Upper lobe of right lung (tissue), 1 donor: ENCODE results near the gene DBP. TPM values are rescaled to one million over a fixed set of nuclear protein-coding genes. Genes with fewer than 3 reads are reported as not detected.

Source experiments
- ATAC-seq: fragments of 200-7000 bp; cut with Tn5 transposase; one replicate; pipeline ENCODE4 v1.9.1; 2020; ENCODE audit warnings: mild to moderate bottlenecking, moderate library complexity
- DNase-seq: peaks from one replicate; pipeline ENCODE4 v3.0.0-alpha.2; 2020
- H3K27ac ChIP-seq: fragments of 200-600 bp; one replicate; pipeline ENCODE4 v1.8.0; 2022
- H3K27me3 ChIP-seq: fragments of 200-600 bp; one replicate; pipeline ENCODE4 v1.8.0; 2022; ENCODE audit warnings: mild to moderate bottlenecking
- H3K36me3 ChIP-seq: fragments of 200-600 bp; one replicate; pipeline ENCODE4 v1.8.0; 2022
- H3K4me1 ChIP-seq: fragments of 200-600 bp; one replicate; pipeline ENCODE4 v1.8.0; 2022
- H3K4me3 ChIP-seq: fragments of 200-600 bp; one replicate; pipeline ENCODE4 v1.8.0; 2022; ENCODE audit warnings: mild to moderate bottlenecking
- H3K9me3 ChIP-seq: fragments of 200-600 bp; one replicate; pipeline ENCODE4 v1.8.0; 2022
- intact Hi-C: fragments of 100-400 bp; cut with DNase I; formaldehyde crosslinking; loops from one replicate; pipeline ENCODE4 v1.11.0; 2022
- total RNA-seq: library from RNA; stranded (reverse); fragmentation: NEBNext Ultra II Directional; extraction: Animal tissue kit (Norgen Biotek cat#: 25700); gene quantifications from one replicate; pipeline ENCODE4 v1.2.1, GENCODE V29; 2021
- TF ChIP-seq, protein P1 (sequence below): fragments of 200-600 bp; IDR thresholded peaks from one replicate; pipeline ENCODE4 v1.8.0; 2022; ENCODE audit warnings: antibody characterized with exemption
- donor health status: DM: no; HTN: yes; CAD: no; lungs with severe emphysema.

Gene DBP
- total RNA-seq, 1 donor from 2014 or later: 17.7 TPM

DNA sequence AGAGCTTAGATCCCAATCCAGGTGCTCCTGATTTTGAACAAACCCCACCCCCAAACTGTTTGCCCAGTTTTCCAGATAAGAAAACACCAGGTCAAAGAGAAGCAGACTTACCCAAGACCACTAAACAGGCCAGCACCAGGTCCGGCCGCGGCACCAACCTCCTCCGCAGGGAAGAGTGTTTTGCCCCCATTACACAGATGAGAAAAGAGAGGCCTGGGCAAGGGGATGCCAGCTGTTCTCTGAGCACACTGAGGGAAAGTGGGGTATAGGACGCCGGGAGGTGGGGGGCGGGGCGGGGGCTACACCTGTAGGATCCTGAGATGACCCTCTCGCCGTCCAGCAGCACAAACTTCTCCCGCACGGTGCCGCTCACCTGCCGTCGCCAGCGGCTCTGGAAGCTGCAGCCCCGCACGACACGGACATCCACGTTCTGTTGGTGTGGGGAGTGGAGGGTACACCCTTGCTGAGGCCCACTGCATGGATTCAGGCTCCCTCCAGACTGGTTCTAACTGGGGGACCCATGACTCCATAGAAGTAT is 27.5 kb downstream of the DBP start:
- no peak for ATAC-seq
- DNase-seq: no peak
- H3K9me3 ChIP-seq: no peaks in the 10 kb centered on the region
- H3K27me3 ChIP-seq: no peaks in the 10 kb centered on the region
- H3K36me3 ChIP-seq: no peaks in the 10 kb centered on the region
- H3K4me1 ChIP-seq: no peaks in the 10 kb centered on the region
- no peak overlapping the region for H3K27ac ChIP-seq
- no peak overlapping the region for H3K4me3 ChIP-seq
- TF ChIP-seq, protein P1, sequence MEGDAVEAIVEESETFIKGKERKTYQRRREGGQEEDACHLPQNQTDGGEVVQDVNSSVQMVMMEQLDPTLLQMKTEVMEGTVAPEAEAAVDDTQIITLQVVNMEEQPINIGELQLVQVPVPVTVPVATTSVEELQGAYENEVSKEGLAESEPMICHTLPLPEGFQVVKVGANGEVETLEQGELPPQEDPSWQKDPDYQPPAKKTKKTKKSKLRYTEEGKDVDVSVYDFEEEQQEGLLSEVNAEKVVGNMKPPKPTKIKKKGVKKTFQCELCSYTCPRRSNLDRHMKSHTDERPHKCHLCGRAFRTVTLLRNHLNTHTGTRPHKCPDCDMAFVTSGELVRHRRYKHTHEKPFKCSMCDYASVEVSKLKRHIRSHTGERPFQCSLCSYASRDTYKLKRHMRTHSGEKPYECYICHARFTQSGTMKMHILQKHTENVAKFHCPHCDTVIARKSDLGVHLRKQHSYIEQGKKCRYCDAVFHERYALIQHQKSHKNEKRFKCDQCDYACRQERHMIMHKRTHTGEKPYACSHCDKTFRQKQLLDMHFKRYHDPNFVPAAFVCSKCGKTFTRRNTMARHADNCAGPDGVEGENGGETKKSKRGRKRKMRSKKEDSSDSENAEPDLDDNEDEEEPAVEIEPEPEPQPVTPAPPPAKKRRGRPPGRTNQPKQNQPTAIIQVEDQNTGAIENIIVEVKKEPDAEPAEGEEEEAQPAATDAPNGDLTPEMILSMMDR: no peak
- intact Hi-C loops: no loop called here

DNA sequence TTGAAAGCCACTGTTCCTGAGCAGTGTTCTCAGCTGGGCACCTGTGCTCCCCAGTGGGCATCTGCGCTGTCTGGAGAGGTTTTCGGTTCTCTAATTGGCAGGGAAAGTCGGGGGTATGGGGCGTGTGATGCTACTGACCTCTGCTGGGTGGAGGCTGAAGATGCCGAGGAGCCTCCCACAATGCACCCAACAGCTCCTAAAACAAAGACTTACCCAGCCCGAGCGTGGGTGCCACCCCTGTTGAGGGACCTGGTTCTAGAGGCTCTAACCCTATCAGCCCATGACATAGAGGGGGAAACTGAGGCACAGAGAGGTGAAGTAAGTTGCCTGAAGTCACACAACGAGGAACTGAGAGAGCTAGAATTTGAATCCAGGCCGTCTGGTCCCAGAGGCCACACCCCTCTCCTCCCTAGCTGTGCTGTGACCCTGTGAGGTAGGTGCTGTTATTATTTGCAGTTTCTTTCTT is 28.3 kb downstream of the DBP start:
- Histone ChIP-seq H3K4me1 (no peaks in the 10 kb centered on the region), H3K27me3 (no peaks in the 10 kb centered on the region), H3K27ac (no peak overlapping the region), H3K36me3 (no peaks in the 10 kb centered on the region), H3K4me3 (no peak overlapping the region), H3K9me3 (no peaks in the 10 kb centered on the region)
- TF ChIP-seq, protein P1: peak; percentile 41
- ATAC-seq (peak; percentile 78), DNase-seq (no peak)
- intact Hi-C loops: no loop called here

DNA sequence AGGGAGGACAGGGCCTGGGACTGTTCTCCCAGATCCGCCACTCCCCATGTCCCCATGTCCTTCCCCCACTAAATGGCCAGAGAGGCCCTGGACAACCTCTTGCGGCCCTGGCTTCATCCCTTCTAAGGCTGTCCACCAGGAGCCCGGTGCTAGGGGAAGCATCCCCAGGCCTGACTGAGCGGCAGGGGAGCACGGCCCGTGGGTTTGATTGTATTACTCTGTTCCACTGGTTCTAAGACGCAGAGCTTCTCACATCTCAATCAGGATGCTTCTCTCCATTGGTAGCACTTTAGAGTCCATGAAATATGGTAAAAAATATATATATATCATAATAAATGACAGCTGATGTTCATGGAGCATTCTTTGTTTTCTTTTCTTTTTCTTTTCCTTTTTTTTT is 29.8 kb downstream of the DBP start:
- ATAC-seq (no peak), DNase-seq (no peak)
- intact Hi-C loops: no loop called here
- Histone ChIP-seq H3K27me3 (no peaks in the 10 kb centered on the region), H3K36me3 (no peaks in the 10 kb centered on the region), H3K27ac (no peak overlapping the region), H3K4me1 (no peaks in the 10 kb centered on the region), H3K4me3 (no peak overlapping the region), H3K9me3 (no peaks in the 10 kb centered on the region)
- TF ChIP-seq, protein P1: no peak

DNA sequence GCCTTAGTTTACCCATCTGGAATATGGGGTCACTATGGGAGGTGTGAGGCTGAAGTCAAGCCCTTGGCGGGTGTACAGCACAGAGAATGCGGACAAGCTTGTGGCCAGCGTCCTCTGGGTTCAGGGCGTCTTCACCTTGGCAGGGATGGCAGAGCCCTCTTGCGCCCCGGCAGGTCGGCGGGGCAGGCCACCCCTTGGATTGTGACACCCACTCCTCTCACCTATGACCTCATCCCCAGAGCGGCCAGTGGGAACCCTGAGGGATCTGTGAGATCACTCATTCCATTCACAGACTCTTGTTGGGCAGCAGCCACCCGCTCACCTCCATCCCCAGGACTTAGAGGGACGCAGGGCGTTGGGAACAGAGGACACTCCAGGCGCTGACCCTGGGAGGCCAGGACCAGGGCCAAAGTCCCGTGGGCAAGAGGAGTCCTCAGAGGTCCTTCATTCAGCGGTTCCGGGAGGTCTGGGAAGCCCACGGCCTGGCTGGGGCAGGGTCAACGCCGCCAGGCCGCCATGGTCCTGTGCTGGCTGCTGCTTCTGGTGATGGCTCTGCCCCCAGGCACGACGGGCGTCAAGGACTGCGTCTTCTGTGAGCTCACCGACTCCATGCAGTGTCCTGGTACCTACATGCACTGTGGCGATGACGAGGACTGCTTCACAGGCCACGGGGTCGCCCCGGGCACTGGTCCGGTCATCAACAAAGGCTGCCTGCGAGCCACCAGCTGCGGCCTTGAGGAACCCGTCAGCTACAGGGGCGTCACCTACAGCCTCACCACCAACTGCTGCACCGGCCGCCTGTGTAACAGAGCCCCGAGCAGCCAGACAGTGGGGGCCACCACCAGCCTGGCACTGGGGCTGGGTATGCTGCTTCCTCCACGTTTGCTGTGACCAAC is 30.5 kb downstream of the DBP start, which contains the start of gene SPACA4:
TSS of gene SPACA4 (plus strand) at position 280 of the 896 bp plus-strand sequence. CDS start at position 517, 237 bp downstream.
- Histone ChIP-seq H3K27ac (no peak within 1 kb of the TSS), H3K27me3 (no peaks in the 10 kb centered on the region), H3K36me3 (no peaks in the 10 kb centered on the region), H3K4me3 (no peak within 1 kb of the TSS), H3K9me3 (no peaks in the 10 kb centered on the region), H3K4me1 (no peaks in the 10 kb centered on the region)
- TF ChIP-seq, protein P1: no peak
- no peak for DNase-seq
- ATAC-seq: no peak
- intact Hi-C loops: no loop called here

DNA sequence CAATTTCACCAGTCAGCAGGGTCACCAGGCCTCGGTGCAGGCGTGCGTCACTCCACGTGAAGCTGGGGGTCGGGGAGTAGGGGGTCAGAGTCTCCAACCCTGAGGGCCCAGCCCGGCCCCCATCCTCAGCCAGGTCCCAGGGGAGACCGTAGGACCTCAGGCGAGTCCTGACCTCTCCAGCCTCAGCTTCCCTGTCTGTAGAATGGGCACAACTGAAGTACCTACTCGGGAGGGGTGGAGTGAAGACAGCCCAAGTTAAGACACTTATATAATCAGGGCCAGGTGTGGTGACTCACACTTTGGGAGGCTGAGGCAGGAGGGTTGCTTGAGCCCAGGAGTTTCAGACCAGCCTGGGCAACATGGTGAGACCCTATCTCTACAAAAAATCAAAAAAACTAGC is 33.3 kb downstream of the DBP start:
- Histone ChIP-seq H3K27me3 (no peaks in the 10 kb centered on the region), H3K27ac (no peak overlapping the region), H3K9me3 (no peaks in the 10 kb centered on the region), H3K36me3 (no peaks in the 10 kb centered on the region), H3K4me1 (no peaks in the 10 kb centered on the region), H3K4me3 (no peak overlapping the region)
- TF ChIP-seq, protein P1: no peak
- DNase-seq (no peak), ATAC-seq (no peak)
- intact Hi-C loops: no loop called here
